ENCODE results near the gene RNF103. TPM values are rescaled to one million over a fixed set of nuclear protein-coding genes. Genes with fewer than 3 reads are reported as not detected.
A peak's percentile ranks its signal among the peaks of the same experiment; 100 is the strongest.

RNF103 gene
- total RNA-seq, 1 donor from 2014 or later = 41.2 TPM

- Mint-ChIP-seq H3K9me3 (peaks cover 14% of the 10 kb centered on the region), H3K36me3 (no peaks in the 10 kb centered on the region), H3K4me1 (no peaks in the 10 kb centered on the region), H3K27ac (no peak overlapping the region), H3K4me3 (no peak overlapping the region), H3K27me3 (ENCODE audit: low read depth) (peaks cover 22% of the 10 kb centered on the region)
- DNase-seq (ENCODE audit: low spot score in 2 of 2, unreplicated experiment in 2 of 2) = no peak
- TF ChIP-seq CTCF (IDR thresholded peaks at IDR 0.05; ENCODE audit: unreplicated experiment) = no peak
These were observed 45.7 kb downstream of the RNF103 start for GRCh38 chr2:86577817-86578456.

- H3K27ac Mint-ChIP-seq = no peak overlapping the region
- peaks cover 31% of the 10 kb centered on the region for H3K27me3 Mint-ChIP-seq (ENCODE audit: low read depth)
- H3K9me3 Mint-ChIP-seq = no peaks in the 10 kb centered on the region
- DNase-seq (ENCODE audit: low spot score in 2 of 2, unreplicated experiment in 2 of 2) = no peak
- no peak overlapping the region for H3K4me3 Mint-ChIP-seq
- no peak for TF ChIP-seq CTCF (IDR thresholded peaks at IDR 0.05; ENCODE audit: unreplicated experiment)
- H3K36me3 Mint-ChIP-seq = no peaks in the 10 kb centered on the region
- H3K4me1 Mint-ChIP-seq = no peaks in the 10 kb centered on the region
These were observed 53.6 kb downstream of the RNF103 start for GRCh38 chr2:86570059-86570458.

GRCh38 chr2:86566821-86567190, 56.9 kb downstream of the RNF103 start:
- no peak for TF ChIP-seq CTCF (IDR thresholded peaks at IDR 0.05; ENCODE audit: unreplicated experiment)
- H3K27ac Mint-ChIP-seq = no peak overlapping the region
- H3K4me1 Mint-ChIP-seq = peaks cover 15% of the 10 kb centered on the region
- no peak overlapping the region for H3K4me3 Mint-ChIP-seq
- peaks cover 11% of the 10 kb centered on the region for H3K9me3 Mint-ChIP-seq
- peaks cover 20% of the 10 kb centered on the region for H3K27me3 Mint-ChIP-seq (ENCODE audit: low read depth)
- no peaks in the 10 kb centered on the region for H3K36me3 Mint-ChIP-seq
- no peak for DNase-seq (ENCODE audit: low spot score in 2 of 2, unreplicated experiment in 2 of 2)

GRCh38 chr2:86566158-86566820, 57.4 kb downstream of the RNF103 start:
- Mint-ChIP-seq H3K4me1 (peaks cover 20% of the 10 kb centered on the region), H3K36me3 (no peaks in the 10 kb centered on the region), H3K27me3 (ENCODE audit: low read depth) (peaks cover 16% of the 10 kb centered on the region), H3K4me3 (no peak overlapping the region), H3K9me3 (peaks cover 11% of the 10 kb centered on the region), H3K27ac (no peak overlapping the region)
- TF ChIP-seq CTCF (IDR thresholded peaks at IDR 0.05; ENCODE audit: unreplicated experiment) = no peak
- DNase-seq (ENCODE audit: low spot score in 2 of 2, unreplicated experiment in 2 of 2) = no peak

- H3K4me3 Mint-ChIP-seq = peak overlapping the region; percentile 97
- H3K27ac Mint-ChIP-seq = peak overlapping the region; percentile 99
- no peak for TF ChIP-seq CTCF (IDR thresholded peaks at IDR 0.05; ENCODE audit: unreplicated experiment)
These were observed 60.0 kb downstream of the RNF103 start for GRCh38 chr2:86563650-86564061.

More at GRCh38 chr2:86563650-86564061, 60.0 kb downstream of the RNF103 start:
- Mint-ChIP-seq H3K9me3 (peaks cover 11% of the 10 kb centered on the region), H3K36me3 (no peaks in the 10 kb centered on the region), H3K27me3 (ENCODE audit: low read depth) (peaks cover 16% of the 10 kb centered on the region), H3K4me1 (peaks cover 21% of the 10 kb centered on the region)
- DNase-seq (ENCODE audit: low spot score in 2 of 2, unreplicated experiment in 2 of 2) = no peak
